SU-DHL-6 (cell line): ENCODE data around the gene JHY.

ENCODE experiments used
- H2AFZ ChIP-seq: fragments of 200-600 bp; sonication (generic); 2 replicates; pipeline ENCODE4 v1.6.1; 2014; ENCODE audit warnings: low read depth, mild to moderate bottlenecking, moderate library complexity, mixed read lengths, antibody characterized with exemption, low read length; ENCODE audit not compliant: severe bottlenecking
- H3F3A ChIP-seq: fragments of 200-600 bp; shearing (Covaris generic); 2 replicates; pipeline ENCODE4 v1.6.0; 2016; ENCODE audit warnings: antibody characterized with exemption, mild to moderate bottlenecking; ENCODE audit not compliant: insufficient read depth
- H3K27ac ChIP-seq: fragments of 200-600 bp; sonication (generic); 2 replicates; pipeline ENCODE4 v1.5.1; 2016; ENCODE audit warnings: low read depth, mild to moderate bottlenecking, low read length, moderate library complexity, mixed read lengths
- H3K27me3 ChIP-seq: fragments of 200-600 bp; sonication (generic), shearing (Covaris generic); 2 replicates; pipeline ENCODE4 v1.6.0; 2014; ENCODE audit warnings: mild to moderate bottlenecking, low read length
- H3K36me3 ChIP-seq: fragments of 200-600 bp; sonication (generic); 2 replicates; pipeline ENCODE4 v1.6.1; 2014; ENCODE audit warnings: mild to moderate bottlenecking, low read length, mixed read lengths
- H3K4me2 ChIP-seq: fragments of 300-600, 200-600 bp; shearing (Covaris generic), sonication (generic); 2 replicates; pipeline ENCODE4 v1.6.0; 2014; ENCODE audit warnings: low read length, low read depth, mild to moderate bottlenecking; ENCODE audit not compliant: poor library complexity, severe bottlenecking
- H3K4me3 ChIP-seq: fragments of 200-600 bp; sonication (generic); 2 replicates; pipeline ENCODE4 v1.5.1; 2014; ENCODE audit warnings: antibody characterized with exemption, low read length, mild to moderate bottlenecking, mixed read lengths; ENCODE audit not compliant: insufficient read depth, poor library complexity, severe bottlenecking
- H3K79me2 ChIP-seq: fragments of 200-600 bp; sonication (generic); 2 replicates; pipeline ENCODE4 v1.6.1; 2014; ENCODE audit warnings: mild to moderate bottlenecking, low read length, moderate library complexity; ENCODE audit not compliant: insufficient read depth
- H3K9ac ChIP-seq: fragments of 200-600 bp; sonication (generic); 2 replicates; pipeline ENCODE4 v1.7.0; 2014; ENCODE audit warnings: mild to moderate bottlenecking, low read length
- H3K9me2 ChIP-seq: fragments of 200-600 bp; sonication (generic); replicated peaks from 2 replicates; pipeline ENCODE4 v1.6.1; 2014; ENCODE audit warnings: low read length; ENCODE audit not compliant: insufficient read depth
- H3K9me3 ChIP-seq: fragments of 200-600 bp; sonication (generic); 2 replicates; pipeline ENCODE4 v1.6.1; 2014; ENCODE audit warnings: low read length, mixed read lengths; ENCODE audit not compliant: insufficient read depth
- H4K20me1 ChIP-seq: fragments of 200-600 bp; sonication (generic); 2 replicates; pipeline ENCODE4 v1.6.1; 2014; ENCODE audit warnings: low read depth, mild to moderate bottlenecking, antibody characterized with exemption, low read length, moderate library complexity, mixed read lengths
- CTCF ChIP-seq: fragments of 200-600 bp; sonication (generic); IDR thresholded peaks from one replicate; pipeline ENCODE4 v1.5.1; 2017; ENCODE audit warnings: antibody characterized with exemption, mild to moderate bottlenecking, low read length, moderate library complexity; ENCODE audit not compliant: insufficient read depth, poor library complexity, severe bottlenecking
- EZH2phosphoT487 ChIP-seq: fragments of 200-600 bp; sonication (generic), shearing (Covaris generic); conservative IDR thresholded peaks from 2 replicates; pipeline ENCODE4 v1.6.1; 2018; ENCODE audit warnings: mild to moderate bottlenecking, antibody characterized with exemption, low read length, moderate library complexity, mixed read lengths

JHY gene

GRCh38 chr11:122888162-122888561, 5.6 kb downstream of the JHY start:
- Histone ChIP-seq H2AFZ (no peak overlapping the region), H3K9me3 (no peaks in the 10 kb centered on the region), H3K27ac (no peak overlapping the region), H3K4me2 (no peak overlapping the region), H3K4me3 (no peak overlapping the region), H3K27me3 (no peaks in the 10 kb centered on the region), H3K9ac (no peak overlapping the region), H3K9me2 (no peaks in the 10 kb centered on the region), H4K20me1 (no peaks in the 10 kb centered on the region), H3K36me3 (no peaks in the 10 kb centered on the region), H3K79me2 (no peaks in the 10 kb centered on the region), H3F3A (no peaks in the 10 kb centered on the region)
- TF ChIP-seq CTCF (no peak), EZH2phosphoT487 (no peak)

- TF ChIP-seq EZH2phosphoT487 (no peak), CTCF (no peak)
- no peaks in the 10 kb centered on the region for H3K36me3 ChIP-seq
- H3K27ac ChIP-seq: no peak overlapping the region
- no peak overlapping the region for H3K4me3 ChIP-seq
- H3K27me3 ChIP-seq: no peaks in the 10 kb centered on the region
- H2AFZ ChIP-seq: no peak overlapping the region
- no peak overlapping the region for H3K9ac ChIP-seq
- no peak overlapping the region for H3K4me2 ChIP-seq
- no peaks in the 10 kb centered on the region for H3K79me2 ChIP-seq
- H3K9me3 ChIP-seq: no peaks in the 10 kb centered on the region
- H3F3A ChIP-seq: no peaks in the 10 kb centered on the region
- no peaks in the 10 kb centered on the region for H4K20me1 ChIP-seq
- H3K9me2 ChIP-seq: no peaks in the 10 kb centered on the region
These were observed 10.6 kb downstream of the JHY start for GRCh38 chr11:122893131-122893530.

GRCh38 chr11:122895563-122895962, 13.0 kb downstream of the JHY start:
- H3K36me3 ChIP-seq: no peaks in the 10 kb centered on the region
- H4K20me1 ChIP-seq: no peaks in the 10 kb centered on the region
- H3K27ac ChIP-seq: no peak overlapping the region
- H2AFZ ChIP-seq: no peak overlapping the region
- H3K9me3 ChIP-seq: no peaks in the 10 kb centered on the region
- no peaks in the 10 kb centered on the region for H3F3A ChIP-seq
- H3K9ac ChIP-seq: no peak overlapping the region
- H3K4me3 ChIP-seq: no peak overlapping the region
- no peaks in the 10 kb centered on the region for H3K79me2 ChIP-seq
- no peaks in the 10 kb centered on the region for H3K27me3 ChIP-seq
- no peak overlapping the region for H3K4me2 ChIP-seq
- TF ChIP-seq EZH2phosphoT487 (no peak), CTCF (no peak)
- H3K9me2 ChIP-seq: no peaks in the 10 kb centered on the region
